HCT116 (cell line): ENCODE data around the gene OBSCN. TPM values are rescaled to one million over a fixed set of nuclear protein-coding genes. Genes with fewer than 3 reads are reported as not detected.
"Not testable (repeated sequence)": the region's sequence is repeated elsewhere in the genome, so short reads cannot be mapped to it uniquely, and the experiment has no call there.

Experiments
- ATAC-seq: fragments of 200-7000 bp; cut with Tn5 transposase; 2 replicates; pipeline ENCODE4 v1.9.1; 2020; ENCODE audit warnings: mild to moderate bottlenecking, moderate library complexity
- BruUV-seq: library from RNA; stranded (reverse); fragments of 400-500 nt; replicated peaks from 2 replicates; lab custom pipeline; 2021; lab: Mats Ljungman, UMichigan
- CTCF ChIA-PET: fragments of 300-600 bp; sonication (Branson Sonifier 250); formaldehyde crosslinking; loops from one replicate; lab custom pipeline; 2021; ENCODE audit warnings: antibody characterized with exemption; lab: Charles Lee
- POLR2A ChIA-PET: fragments of 300-600, 350-600 bp; sonication (Branson Sonifier 250); formaldehyde crosslinking; loops from one replicate; lab custom pipeline; 2021; ENCODE audit warnings: antibody characterized with exemption; lab: Charles Lee
- RAD21 ChIA-PET, 2 experiments: fragments of 300-600 bp; sonication (Branson Sonifier 250); formaldehyde crosslinking; loops; one replicate each; lab custom pipeline; 2023; ENCODE audit warnings: low total read pairs in 2 of 2; ENCODE audit not compliant: uncharacterized antibody in 2 of 2, unreplicated experiment in 2 of 2, low non-redundant PET in 1 of 2; lab: Charles Lee
- DNase-seq: peaks from one replicate; pipeline ENCODE4 v3.0.0-alpha.2; 2010; ENCODE audit warnings: low read depth, low spot score
- H2AFZ ChIP-seq: fragments of 200-600 bp; shearing (Covaris generic), sonication (generic); 2 replicates; pipeline ENCODE4 v1.6.1; 2017; ENCODE audit warnings: low read depth, mixed run types, mixed read lengths, antibody characterized with exemption, low read length; ENCODE audit not compliant: poor library complexity, severe bottlenecking
- H3K27ac ChIP-seq: 2 replicates; pipeline ENCODE4 v1.5.1; 2012; ENCODE audit warnings: low read depth, low read length
- H3K27me3 ChIP-seq: fragments of 200-600 bp; sonication (generic); 2 replicates; pipeline ENCODE4 v1.6.1; 2016; ENCODE audit warnings: mixed run types, low read length, mixed read lengths; ENCODE audit not compliant: insufficient read depth
- H3K36me3 ChIP-seq, 2 experiments: fragments of 200-500 bp in 1 of 2; fragments of 200-600 bp in 1 of 2; sonication (Bioruptor generic) in 1 of 2; sonication (generic) in 1 of 2; 2 replicates each; pipeline versions ENCODE4 v1.5.1 to v1.6.1; 2014 to 2016; ENCODE audit warnings: low read length in 2 of 2, inconsistent platforms in 1 of 2, mixed read lengths in 1 of 2, mixed run types in 1 of 2; ENCODE audit not compliant: insufficient read depth in 2 of 2, control insufficient read depth in 1 of 2
- H3K4me1 ChIP-seq, 2 experiments: fragments of 200-600 bp in 1 of 2; sonication (generic) in 1 of 2; 2 replicates each; pipeline versions ENCODE4 v1.5.1 to v1.6.1; 2012 to 2017; ENCODE audit warnings: low read length in 2 of 2, inconsistent platforms in 1 of 2, mild to moderate bottlenecking in 1 of 2, mixed read lengths in 1 of 2, mixed run types in 1 of 2, moderate library complexity in 1 of 2; ENCODE audit not compliant: insufficient read depth in 2 of 2, control insufficient read depth in 1 of 2
- H3K4me2 ChIP-seq: fragments of 200-600 bp; sonication (generic); 2 replicates; pipeline ENCODE4 v1.6.1; 2017; ENCODE audit warnings: mixed run types, low read length, mixed read lengths
- H3K4me3 ChIP-seq, 2 experiments: fragments of 200-600 bp in 1 of 2; sonication (generic) in 1 of 2; replicated peaks in 1 of 2; 2 replicates each; pipeline ENCODE4 v1.5.1; 2011 to 2016; ENCODE audit warnings: low read length in 2 of 2, control low read depth in 1 of 2, low read depth in 1 of 2, mild to moderate bottlenecking in 1 of 2, mixed read lengths in 1 of 2, mixed run types in 1 of 2
- H3K79me2 ChIP-seq: fragments of 200-600 bp; sonication (generic); 2 replicates; pipeline ENCODE4 v1.6.1; 2017; ENCODE audit warnings: mild to moderate bottlenecking, mixed run types, low read length, moderate library complexity, mixed read lengths; ENCODE audit not compliant: insufficient read depth
- H3K9ac ChIP-seq: fragments of 200-600 bp; sonication (generic); 2 replicates; pipeline ENCODE4 v1.6.1; 2016; ENCODE audit warnings: low read length, mixed read lengths
- H3K9me2 ChIP-seq: fragments of 200-600 bp; sonication (generic), shearing (Covaris generic); 2 replicates; pipeline ENCODE4 v1.6.1; 2017; ENCODE audit warnings: mixed run types, mild to moderate bottlenecking, moderate library complexity; ENCODE audit not compliant: insufficient read depth
- H3K9me3 ChIP-seq, 2 experiments: fragments of 200-500 bp in 1 of 2; fragments of 200-600 bp in 1 of 2; sonication (Bioruptor generic) in 1 of 2; sonication (generic) in 1 of 2; 2 replicates each; pipeline ENCODE4 v1.6.1; 2014 to 2017; ENCODE audit warnings: low read length in 2 of 2, mixed read lengths in 2 of 2, inconsistent platforms in 1 of 2, low read depth in 1 of 2, mild to moderate bottlenecking in 1 of 2, mixed run types in 1 of 2, moderate library complexity in 1 of 2; ENCODE audit not compliant: control insufficient read depth in 1 of 2, insufficient read depth in 1 of 2
- H4K20me1 ChIP-seq: fragments of 200-600 bp; sonication (generic), shearing (Covaris generic); 2 replicates; pipeline ENCODE4 v1.6.1; 2017; ENCODE audit warnings: mixed run types, mild to moderate bottlenecking, moderate library complexity; ENCODE audit not compliant: insufficient read depth
- ATF3 ChIP-seq: IDR thresholded peaks from 2 replicates; pipeline ENCODE4 v1.6.1; 2012
- CEBPB ChIP-seq: IDR thresholded peaks from 2 replicates; pipeline ENCODE4 v1.6.1; 2012; ENCODE audit warnings: low read depth
- CTCF ChIP-seq, 3 experiments: fragments of 200-600 bp in 1 of 3; sonication (generic) in 1 of 3; IDR thresholded peaks in 2 of 3; conservative IDR thresholded peaks in 1 of 3; 2 replicates each; pipeline ENCODE4 v1.5.1; 2012 to 2017; ENCODE audit warnings: low read depth in 2 of 3, low read length in 2 of 3, antibody characterized with exemption in 1 of 3, borderline replicate concordance in 1 of 3, control low read depth in 1 of 3, mild to moderate bottlenecking in 1 of 3, mixed read lengths in 1 of 3, mixed run types in 1 of 3, moderate library complexity in 1 of 3; ENCODE audit not compliant: insufficient read depth in 1 of 3
- EGR1 ChIP-seq: IDR thresholded peaks from 2 replicates; pipeline ENCODE4 v1.6.1; 2012; ENCODE audit warnings: low read depth
- ELF1 ChIP-seq: IDR thresholded peaks from 2 replicates; pipeline ENCODE4 v1.6.1; 2012; ENCODE audit warnings: low read depth, borderline replicate concordance
- EZH2phosphoT487 ChIP-seq: fragments of 200-600 bp; IDR thresholded peaks from 2 replicates; pipeline ENCODE4 v1.6.1; 2018; ENCODE audit warnings: antibody characterized with exemption, borderline replicate concordance
- FOSL1 ChIP-seq: IDR thresholded peaks from 2 replicates; pipeline ENCODE4 v1.6.1; 2012; ENCODE audit warnings: low read depth
- JUND ChIP-seq: IDR thresholded peaks from 2 replicates; pipeline ENCODE4 v1.6.1; 2012
- MAX ChIP-seq: IDR thresholded peaks from 2 replicates; pipeline ENCODE4 v1.6.1; 2012
- POLR2A ChIP-seq: IDR thresholded peaks from 2 replicates; pipeline ENCODE4 v1.7.0; 2011; ENCODE audit warnings: borderline replicate concordance; ENCODE audit not compliant: insufficient read depth, insufficient read length; ENCODE audit errors: extremely low read depth
- RAD21 ChIP-seq: IDR thresholded peaks from 2 replicates; pipeline ENCODE4 v1.6.1; 2012; ENCODE audit warnings: low read depth, mild to moderate bottlenecking
- SP1 ChIP-seq: IDR thresholded peaks from 2 replicates; pipeline ENCODE4 v1.6.1; 2012; ENCODE audit warnings: low read depth
- TCF7L2 ChIP-seq: IDR thresholded peaks from 2 replicates; pipeline ENCODE4 v1.7.0; 2011; ENCODE audit warnings: borderline replicate concordance, inconsistent platforms; ENCODE audit not compliant: insufficient read depth, insufficient read length; ENCODE audit errors: extremely low read depth
- YY1 ChIP-seq: IDR thresholded peaks from 2 replicates; pipeline ENCODE4 v1.6.1; 2011; ENCODE audit warnings: low read length, low read depth, moderate library complexity, mild to moderate bottlenecking; ENCODE audit not compliant: insufficient replicate concordance; ENCODE audit errors: extremely low read depth
- ZBTB33 ChIP-seq: IDR thresholded peaks from 2 replicates; pipeline ENCODE4 v1.6.1; 2011; ENCODE audit warnings: mild to moderate bottlenecking, low read length, moderate library complexity; ENCODE audit not compliant: insufficient replicate concordance; ENCODE audit errors: extremely low read depth
- ZFX ChIP-seq: fragments of 450-650 bp; IDR thresholded peaks from 2 replicates; pipeline ENCODE4 v1.6.1; 2017
- ZNF274 ChIP-seq: fragments of 200-500 bp; sonication (Bioruptor generic); IDR thresholded peaks from 2 replicates; pipeline ENCODE4 v1.6.1; 2014; ENCODE audit warnings: mild to moderate bottlenecking, low read depth, low read length, inconsistent platforms
- intact Hi-C: fragments of 100-400 bp; cut with micrococcal nuclease; formaldehyde crosslinking; loops from 2 replicates; pipeline ENCODE4 v1.10.0; 2022
- total RNA-seq: library from RNA; stranded (reverse); gene quantifications from one replicate; pipeline ENCODE4 v1.2.1, GENCODE V29; 2021; ENCODE audit not compliant: unreplicated experiment

The OBSCN gene
- total RNA-seq, 1 experiment from 2014 or later: 16.6 TPM

- Histone ChIP-seq H3K36me3 (no peaks in the 10 kb centered on the region), H4K20me1 (no peaks in the 10 kb centered on the region), H3K27me3 (no peaks in the 10 kb centered on the region), H3K4me1 (0 out of 4 replicates have a peak, but pooled peaks cover 0 to 4% of the 10 kb centered on the region in 2 experiments)
- ChIA-PET RAD21 (no interaction called here), POLR2A (no interaction called here)
- TF ChIP-seq EGR1 (no peak), YY1 (no peak), SP1 (no peak), ELF1 (no peak), MAX (no peak), CTCF (IDR thresholded peaks at IDR 0.05 in 2 of 3, conservative IDR thresholded peaks at IDR 0.05 in 1 of 3; ENCODE audit: borderline replicate concordance in 1 of 3, insufficient read depth in 1 of 3, low read depth in 2 of 3, low read length in 2 of 3) (no peak), ATF3 (no peak), EZH2phosphoT487 (no peak), CEBPB (no peak), FOSL1 (no peak), POLR2A (no peak), ZNF274 (no peak), JUND (no peak), ZBTB33 (no peak), ZFX (no peak), RAD21 (no peak), TCF7L2 (no peak)
- TF ChIP-seq, all 23 proteins: peak for 0
- H3K9me2 ChIP-seq: no peaks in the 10 kb centered on the region
- H3K4me2 ChIP-seq: no peak overlapping the region
- H3K4me3 ChIP-seq: no peak overlapping the region
- no peak overlapping the region for H3K27ac ChIP-seq
- ATAC-seq (no peak), DNase-seq (no peak)
- no TSS peak for BruUV-seq
- no peak overlapping the region for H2AFZ ChIP-seq
- no peaks in the 10 kb centered on the region for H3K9me3 ChIP-seq
- H3K9ac ChIP-seq: no peak overlapping the region
- intact Hi-C loops: no loop called here
- CTCF ChIA-PET: no interaction called here
- H3K79me2 ChIP-seq: no peaks in the 10 kb centered on the region
Measured at GRCh38 chr1:228185641-228185965, 22.2 kb upstream of the OBSCN start.

- POLR2A ChIA-PET, CTCF ChIA-PET: not testable (repeated sequence)
Measured at GRCh38 chr1:228188249-228188648, 19.6 kb upstream of the OBSCN start.

More at GRCh38 chr1:228188249-228188648, 19.6 kb upstream of the OBSCN start:
- H3K27me3 ChIP-seq, H3K4me1 ChIP-seq, RAD21 ChIA-PET, H3K36me3 ChIP-seq, H3K4me2 ChIP-seq, H3K9me3 ChIP-seq, H3K9ac ChIP-seq, H3K27ac ChIP-seq, intact Hi-C loops, BruUV-seq, H3K4me3 ChIP-seq, H4K20me1 ChIP-seq, H2AFZ ChIP-seq, DNase-seq, H3K9me2 ChIP-seq, H3K79me2 ChIP-seq, ATAC-seq: not testable (repeated sequence)
